Common myeloid progenitor, CD34-positive (primary cell): ENCODE results near the gene CT55.
"Not testable (repeated sequence)": the region's sequence is repeated elsewhere in the genome, so short reads cannot be mapped to it uniquely, and the experiment has no call there.

Experiments used
- CTCF ChIA-PET: fragments of 350-600 bp; sonication (Branson Sonifier 250); formaldehyde crosslinking; loops from one replicate; lab custom pipeline; 2021; ENCODE audit warnings: antibody characterized with exemption; lab: Charles Lee
- POLR2A ChIA-PET: fragments of 350-600 bp; sonication (Branson Sonifier 250); formaldehyde crosslinking; loops from one replicate; lab custom pipeline; 2021; ENCODE audit warnings: antibody characterized with exemption; lab: Charles Lee
- DNase-seq, 3 donors: peaks; one replicate each; pipeline versions ENCODE4 v3.0.0 to v3.0.0-alpha.2; 2013
- H3K27ac ChIP-seq, 2 experiments: 1 replicate in 1 of 2; 2 replicates in 1 of 2; pipeline ENCODE4 v1.7.0; 2013; ENCODE audit warnings: inconsistent platforms in 2 of 2, low read length in 2 of 2, mild to moderate bottlenecking in 2 of 2, low read depth in 1 of 2, moderate library complexity in 1 of 2; ENCODE audit not compliant: severe bottlenecking in 2 of 2, insufficient read depth in 1 of 2, poor library complexity in 1 of 2
- H3K27me3 ChIP-seq, 5 experiments: replicated peaks in 2 of 5; 1 replicate in 3 of 5; 2 replicates in 2 of 5; pipeline versions ENCODE4 v1.6.1 to v1.7.0; 2013; ENCODE audit warnings: low read length in 4 of 5, mild to moderate bottlenecking in 2 of 5, moderate library complexity in 2 of 5, inconsistent platforms in 1 of 5; ENCODE audit not compliant: insufficient read depth in 5 of 5, control insufficient read depth in 4 of 5
- H3K36me3 ChIP-seq, 4 experiments: 1 replicate in 2 of 4; 2 replicates in 2 of 4; pipeline versions ENCODE4 v1.6.1 to v1.7.0; 2013; ENCODE audit warnings: low read length in 3 of 4, control low read depth in 1 of 4, mild to moderate bottlenecking in 1 of 4; ENCODE audit not compliant: control insufficient read depth in 4 of 4, insufficient read depth in 4 of 4
- H3K4me1 ChIP-seq, 4 experiments: 1 replicate in 3 of 4; 2 replicates in 1 of 4; pipeline versions ENCODE4 v1.6.1 to v1.7.1; 2013; ENCODE audit warnings: low read length in 3 of 4, mild to moderate bottlenecking in 3 of 4, control low read depth in 1 of 4, inconsistent platforms in 1 of 4, moderate library complexity in 1 of 4; ENCODE audit not compliant: control insufficient read depth in 4 of 4, insufficient read depth in 4 of 4; ENCODE audit errors: control extremely low read depth in 1 of 4
- H3K4me3 ChIP-seq, 7 experiments: 1 replicate in 4 of 7; 2 replicates in 3 of 7; pipeline versions ENCODE4 v1.5.1 to v1.7.0; 2013; ENCODE audit warnings: mild to moderate bottlenecking in 7 of 7, low read length in 6 of 7, moderate library complexity in 6 of 7, inconsistent platforms in 2 of 7, low read depth in 2 of 7, control low read depth in 1 of 7; ENCODE audit not compliant: insufficient read depth in 4 of 7, control insufficient read depth in 1 of 7; ENCODE audit errors: extremely low read depth in 1 of 7
- H3K9me3 ChIP-seq, 5 experiments: 1 replicate in 4 of 5; 2 replicates in 1 of 5; pipeline versions ENCODE4 v1.6.1 to v1.7.1; 2013; ENCODE audit warnings: low read length in 4 of 5, mild to moderate bottlenecking in 2 of 5, inconsistent platforms in 1 of 5, low read depth in 1 of 5, moderate library complexity in 1 of 5; ENCODE audit not compliant: control insufficient read depth in 4 of 5, insufficient read depth in 2 of 5; ENCODE audit errors: control extremely low read depth in 1 of 5
- WGBS: methylation state at CpG from one replicate; pipeline ENCODE4 v1.1.5; 2013; ENCODE audit not compliant: insufficient coverage; 5-methylcytosine and 5-hydroxymethylcytosine counted together

Gene CT55

GRCh38 chrX:135185795-135186443, 14.7 kb upstream of the CT55 start:
- no peaks in the 10 kb centered on the region for H3K4me1 ChIP-seq
- H3K4me3 ChIP-seq: no peak overlapping the region
- ChIA-PET POLR2A (no interaction called here), CTCF (interaction anchor here (1.8 kb wide), 1 partner anchor 74 kb away, joined by 8 read pairs; no protein-coding TSS in a partner anchor)
- DNase-seq: peak; percentile 51 to 72 (median 65)
- peaks cover 0 to 5% (median 0%) of the 10 kb centered on the region in 5 experiments for H3K27me3 ChIP-seq
- no peak overlapping the region for H3K27ac ChIP-seq
- H3K9me3 ChIP-seq: no peaks in the 10 kb centered on the region
- H3K36me3 ChIP-seq: no peaks in the 10 kb centered on the region
- 59% methylated on average over 7 of the region's 8 CpGs for WGBS

- Histone ChIP-seq H3K36me3 (no peaks in the 10 kb centered on the region), H3K4me3 (no peak overlapping the region), H3K4me1 (no peaks in the 10 kb centered on the region), H3K9me3 (no peaks in the 10 kb centered on the region), H3K27ac (no peak overlapping the region), H3K27me3 (peaks cover 0 to 7% (median 2%) of the 10 kb centered on the region in 5 experiments)
- no peak for DNase-seq
- 79% methylated on average over 3 of the region's 3 CpGs for WGBS
- POLR2A ChIA-PET: no interaction called here
- CTCF ChIA-PET: interaction anchor here (0.6 kb wide), 1 partner anchor 92 kb away, joined by 3 read pairs; no protein-coding TSS in a partner anchor
Measured at GRCh38 chrX:135178636-135179035, 7.4 kb upstream of the CT55 start.

- peaks cover 0 to 3% (median 0%) of the 10 kb centered on the region in 5 experiments for H3K9me3 ChIP-seq
- ChIA-PET CTCF (no interaction called here), POLR2A (no interaction called here)
- H3K4me3 ChIP-seq: no peak overlapping the region
- no peak for DNase-seq
- 81% methylated on average over 10 of the region's 10 CpGs for WGBS
- H3K27ac ChIP-seq: no peak overlapping the region
- H3K36me3 ChIP-seq: no peaks in the 10 kb centered on the region
- peaks cover 0 to 12% (median 0%) of the 10 kb centered on the region in 5 experiments for H3K27me3 ChIP-seq
- peaks cover 0 to 5% (median 0%) of the 10 kb centered on the region in 4 experiments for H3K4me1 ChIP-seq
Measured at GRCh38 chrX:135170468-135170867, 730 bp downstream of the CT55 start.

- POLR2A ChIA-PET: not testable (repeated sequence)
Measured at GRCh38 chrX:135169534-135169933, 1.7 kb downstream of the CT55 start.

DNA sequence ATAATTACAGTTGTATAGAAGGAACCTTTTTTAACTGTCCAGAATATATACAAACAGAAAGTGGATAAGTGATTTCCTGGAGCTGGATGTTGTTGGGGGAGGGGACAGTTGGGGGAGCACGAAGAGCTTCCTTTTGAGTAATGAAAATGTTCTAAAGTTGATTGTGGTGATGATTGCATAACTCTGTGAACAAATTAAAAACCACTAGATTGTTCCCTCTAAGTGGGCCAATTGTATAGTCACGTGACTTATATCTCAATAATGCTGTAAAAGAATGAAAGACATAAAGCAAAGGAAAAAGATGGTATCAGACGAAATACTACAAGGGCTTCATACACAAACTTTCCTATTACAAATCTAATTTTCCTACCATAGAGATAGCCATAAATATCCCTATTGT, 2.7 kb downstream of the CT55 start:
- POLR2A ChIA-PET: no interaction called here
- peaks cover 0 to 3% (median 0%) of the 10 kb centered on the region in 5 experiments for H3K9me3 ChIP-seq
- DNase-seq: peak in 2 of 3 donors; percentile 53 to 55
- H3K4me1 ChIP-seq: peaks cover 0 to 5% (median 0%) of the 10 kb centered on the region in 4 experiments
- CTCF ChIA-PET: no interaction called here
- WGBS: no CpG with 5 or more reads among the region's 3 CpGs
- peaks cover 0 to 12% (median 0%) of the 10 kb centered on the region in 5 experiments for H3K27me3 ChIP-seq
- no peak overlapping the region for H3K27ac ChIP-seq
- no peak overlapping the region for H3K4me3 ChIP-seq
- H3K36me3 ChIP-seq: no peaks in the 10 kb centered on the region

More at GRCh38 chrX:135169534-135169933, 1.7 kb downstream of the CT55 start:
- DNase-seq, H3K4me1 ChIP-seq, H3K9me3 ChIP-seq, H3K27ac ChIP-seq, H3K36me3 ChIP-seq, H3K4me3 ChIP-seq, CTCF ChIA-PET: not testable (repeated sequence)
- WGBS: 87% methylated on average over 2 of the region's 3 CpGs
- peaks cover 0 to 12% (median 0%) of the 10 kb centered on the region in 5 experiments for H3K27me3 ChIP-seq

DNA sequence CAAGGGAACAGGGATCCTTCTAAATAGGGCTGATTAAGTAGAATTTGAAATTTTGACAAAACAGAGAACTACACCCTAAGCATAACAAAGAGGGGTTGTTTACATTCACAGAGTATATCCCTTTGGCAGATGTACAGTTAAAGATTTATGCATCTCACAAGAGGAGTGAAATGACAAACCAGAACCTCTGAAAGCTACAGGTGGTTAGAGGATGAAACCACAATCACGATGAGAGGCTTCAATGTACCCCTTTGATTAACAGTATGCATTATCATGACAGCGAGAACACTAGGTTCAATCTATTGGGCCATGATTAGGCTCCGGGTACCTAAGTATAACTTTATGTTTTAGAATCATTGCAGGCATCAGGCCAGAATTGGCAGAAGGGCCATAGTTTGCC, 16.5 kb downstream of the CT55 start:
- WGBS: no CpG with 5 or more reads among the region's 3 CpGs
- POLR2A ChIA-PET, H3K9me3 ChIP-seq, CTCF ChIA-PET, H3K27ac ChIP-seq, DNase-seq, H3K4me1 ChIP-seq, H3K4me3 ChIP-seq, H3K27me3 ChIP-seq, H3K36me3 ChIP-seq: not testable (repeated sequence)

- H3K4me1 ChIP-seq, DNase-seq, CTCF ChIA-PET, H3K4me3 ChIP-seq, H3K36me3 ChIP-seq, H3K27ac ChIP-seq, POLR2A ChIA-PET, H3K27me3 ChIP-seq, H3K9me3 ChIP-seq: not testable (repeated sequence)
- no CpG with 5 or more reads among the region's 6 CpGs for WGBS
Measured at GRCh38 chrX:135126145-135126544, 45.1 kb downstream of the CT55 start.
